Endothelial cell (in vitro differentiated cells): Measurements from ENCODE around the gene PTPRD. TPM values are rescaled to one million over a fixed set of nuclear protein-coding genes. Genes with fewer than 3 reads are reported as not detected.

Experiments
- DNase-seq: peaks from one replicate; pipeline ENCODE4 v3.0.0; 2021; ENCODE audit warnings: low spot score
- H3K27ac Mint-ChIP-seq: one replicate; pipeline ENCODE4 v1.8.0; 2021; ENCODE audit warnings: mixed read lengths, inconsistent platforms; ENCODE audit not compliant: unreplicated experiment
- H3K27me3 Mint-ChIP-seq: one replicate; pipeline ENCODE4 v1.8.0; 2021; ENCODE audit warnings: mild to moderate bottlenecking, moderate library complexity, mixed read lengths, inconsistent platforms; ENCODE audit not compliant: unreplicated experiment
- H3K36me3 Mint-ChIP-seq: one replicate; pipeline ENCODE4 v1.8.0; 2021; ENCODE audit warnings: mild to moderate bottlenecking, low read depth, mixed read lengths, inconsistent platforms; ENCODE audit not compliant: unreplicated experiment
- H3K4me1 Mint-ChIP-seq: one replicate; pipeline ENCODE4 v1.8.0; 2021; ENCODE audit warnings: mild to moderate bottlenecking, mixed read lengths, inconsistent platforms; ENCODE audit not compliant: unreplicated experiment
- H3K4me3 Mint-ChIP-seq: one replicate; pipeline ENCODE4 v1.8.0; 2021; ENCODE audit warnings: mild to moderate bottlenecking, mixed read lengths, inconsistent platforms; ENCODE audit not compliant: unreplicated experiment
- H3K9me3 Mint-ChIP-seq: one replicate; pipeline ENCODE4 v1.8.0; 2021; ENCODE audit warnings: mixed read lengths, inconsistent platforms; ENCODE audit not compliant: unreplicated experiment
- CTCF ChIP-seq: fragments of 200-600 bp; sonication (generic); IDR thresholded peaks from one replicate; pipeline ENCODE4 v1.5.0; 2021; ENCODE audit warnings: antibody characterized with exemption; ENCODE audit not compliant: unreplicated experiment
- total RNA-seq: library from RNA; stranded (reverse); fragmentation: NEBNext Ultra II Directional; extraction: Animal tissue kit (Norgen Biotek cat#: 25700); gene quantifications from one replicate; pipeline ENCODE4 v1.2.1, GENCODE V29; 2021; ENCODE audit not compliant: unreplicated experiment

Gene PTPRD
- total RNA-seq, 1 donor from 2014 or later, result 47.8 TPM

DNA sequence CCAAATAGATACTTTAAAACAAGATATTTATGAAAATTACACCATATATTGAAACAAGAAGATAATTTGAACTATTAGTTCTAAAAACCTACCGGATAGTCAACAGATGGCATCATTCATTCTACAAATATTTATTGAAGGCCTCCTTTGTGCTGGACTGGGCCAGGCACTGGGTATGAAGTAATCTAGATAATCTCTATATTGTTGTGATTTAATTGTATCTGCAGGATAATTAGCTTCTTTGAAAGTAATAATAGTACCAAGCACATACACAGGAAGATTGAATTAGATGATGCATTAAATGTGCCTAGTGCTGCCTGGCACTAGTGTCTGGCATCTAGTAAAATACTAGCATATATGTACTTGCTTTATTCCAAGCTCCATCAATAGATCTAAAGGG, 2078.0 kb downstream of the PTPRD start:
- Mint-ChIP-seq H3K36me3 (no peaks in the 10 kb centered on the region), H3K4me3 (no peak overlapping the region), H3K27ac (no peak overlapping the region), H3K9me3 (no peaks in the 10 kb centered on the region), H3K27me3 (no peaks in the 10 kb centered on the region), H3K4me1 (no peaks in the 10 kb centered on the region)
- no peak for TF ChIP-seq CTCF
- no peak for DNase-seq

- no peaks in the 10 kb centered on the region for H3K27me3 Mint-ChIP-seq
- H3K36me3 Mint-ChIP-seq, result no peaks in the 10 kb centered on the region
- no peaks in the 10 kb centered on the region for H3K4me1 Mint-ChIP-seq
- no peak for DNase-seq
- H3K4me3 Mint-ChIP-seq, result no peak overlapping the region
- no peak for TF ChIP-seq CTCF
- H3K9me3 Mint-ChIP-seq, result no peaks in the 10 kb centered on the region
- H3K27ac Mint-ChIP-seq, result no peak overlapping the region
These were observed 2079.1 kb downstream of the PTPRD start for GRCh38 chr9:8533681-8534080.

DNA sequence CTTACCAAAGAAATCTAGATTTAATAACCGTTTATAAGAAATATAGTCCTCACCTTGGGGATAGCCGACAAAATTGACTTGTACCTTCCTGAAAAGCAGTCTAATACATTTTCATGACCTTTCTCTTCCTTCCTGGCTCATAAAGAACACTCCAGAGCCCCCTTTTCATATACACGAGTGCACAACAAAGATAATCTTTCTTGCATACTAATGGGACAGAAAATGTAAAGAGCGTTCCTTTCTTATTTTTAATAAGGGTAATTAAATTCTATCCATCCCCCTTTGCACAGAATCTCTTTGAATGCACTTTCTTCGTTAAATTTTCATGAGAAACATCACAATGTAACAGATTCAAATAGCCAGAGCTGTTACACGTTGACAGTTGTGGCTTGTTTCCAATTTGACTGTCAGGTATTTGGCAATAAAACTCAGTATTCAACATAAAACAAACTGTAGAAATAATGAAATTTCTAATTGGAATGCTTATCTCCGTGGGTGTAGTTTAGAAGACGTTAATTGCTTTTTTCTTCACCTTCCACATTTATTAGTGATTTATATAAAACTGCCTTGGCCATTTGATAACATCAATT, 2080.9 kb downstream of the PTPRD start:
- Mint-ChIP-seq H3K27me3 (no peaks in the 10 kb centered on the region), H3K9me3 (no peaks in the 10 kb centered on the region), H3K4me1 (no peaks in the 10 kb centered on the region), H3K4me3 (no peak overlapping the region), H3K36me3 (no peaks in the 10 kb centered on the region), H3K27ac (no peak overlapping the region)
- DNase-seq, result no peak
- no peak for TF ChIP-seq CTCF

DNA sequence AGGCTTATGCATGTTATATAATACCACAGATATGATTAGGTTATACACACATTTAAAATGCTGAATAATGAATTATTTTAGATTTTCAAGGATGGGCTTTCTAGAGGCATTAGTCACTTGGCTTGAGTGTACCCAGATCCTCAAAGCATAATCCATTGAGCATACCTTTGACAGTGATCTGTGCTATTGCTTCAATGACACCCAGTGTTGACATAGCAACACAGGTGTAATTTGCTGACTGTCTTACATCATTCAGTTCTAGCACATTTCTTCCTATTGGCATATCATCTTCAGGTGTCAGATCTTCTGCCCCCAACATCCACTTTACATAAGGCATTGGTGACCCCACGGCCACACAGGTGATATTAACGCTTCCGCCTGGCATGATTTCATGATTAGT, 2091.7 kb downstream of the PTPRD start:
- Mint-ChIP-seq H3K27me3 (no peaks in the 10 kb centered on the region), H3K27ac (no peak overlapping the region), H3K4me3 (no peak overlapping the region), H3K4me1 (no peaks in the 10 kb centered on the region), H3K36me3 (no peaks in the 10 kb centered on the region), H3K9me3 (no peaks in the 10 kb centered on the region)
- no peak for DNase-seq
- no peak for TF ChIP-seq CTCF

DNA sequence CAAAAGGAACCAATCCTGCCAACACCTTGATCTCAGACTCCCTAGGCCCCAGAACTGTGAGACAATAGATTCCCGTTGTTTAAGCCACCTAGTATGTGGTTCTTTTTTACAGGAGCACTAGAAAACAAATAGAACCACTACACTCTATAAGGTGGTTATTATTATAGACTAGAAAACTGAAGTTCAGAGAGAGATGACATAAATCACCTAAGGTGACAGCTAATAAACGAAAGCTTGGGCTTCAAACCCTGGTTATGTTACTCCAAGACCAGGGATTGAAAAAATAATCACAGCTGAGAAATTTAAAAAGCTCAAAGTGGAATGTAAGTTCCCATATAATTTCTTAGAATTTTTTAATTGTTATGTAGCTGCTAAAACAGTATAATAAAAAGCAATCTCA, 2097.1 kb downstream of the PTPRD start:
- Mint-ChIP-seq H3K4me3 (no peak overlapping the region), H3K27me3 (no peaks in the 10 kb centered on the region), H3K27ac (no peak overlapping the region), H3K4me1 (no peaks in the 10 kb centered on the region), H3K9me3 (no peaks in the 10 kb centered on the region), H3K36me3 (no peaks in the 10 kb centered on the region)
- no peak for DNase-seq
- TF ChIP-seq CTCF, result no peak
